Renal cortical epithelial cell (primary cell): ENCODE data around the gene SPECC1. TPM values are rescaled to one million over a fixed set of nuclear protein-coding genes. Genes with fewer than 3 reads are reported as not detected.
A peak's percentile ranks its signal among the peaks of the same experiment; 100 is the strongest.

Experiments
- DNase-seq: peaks from one replicate; pipeline ENCODE4 v3.0.0-alpha.2; 2011; ENCODE audit warnings: low read depth
- total RNA-seq: library from RNA; depleted of rRNA; stranded (reverse); fragments of >200 nt; gene quantifications from 2 replicates; pipeline ENCODE4 v1.2.3, GENCODE V29; 2014

Gene SPECC1
- total RNA-seq, 1 donor from 2014 or later, result 144 TPM

DNA sequence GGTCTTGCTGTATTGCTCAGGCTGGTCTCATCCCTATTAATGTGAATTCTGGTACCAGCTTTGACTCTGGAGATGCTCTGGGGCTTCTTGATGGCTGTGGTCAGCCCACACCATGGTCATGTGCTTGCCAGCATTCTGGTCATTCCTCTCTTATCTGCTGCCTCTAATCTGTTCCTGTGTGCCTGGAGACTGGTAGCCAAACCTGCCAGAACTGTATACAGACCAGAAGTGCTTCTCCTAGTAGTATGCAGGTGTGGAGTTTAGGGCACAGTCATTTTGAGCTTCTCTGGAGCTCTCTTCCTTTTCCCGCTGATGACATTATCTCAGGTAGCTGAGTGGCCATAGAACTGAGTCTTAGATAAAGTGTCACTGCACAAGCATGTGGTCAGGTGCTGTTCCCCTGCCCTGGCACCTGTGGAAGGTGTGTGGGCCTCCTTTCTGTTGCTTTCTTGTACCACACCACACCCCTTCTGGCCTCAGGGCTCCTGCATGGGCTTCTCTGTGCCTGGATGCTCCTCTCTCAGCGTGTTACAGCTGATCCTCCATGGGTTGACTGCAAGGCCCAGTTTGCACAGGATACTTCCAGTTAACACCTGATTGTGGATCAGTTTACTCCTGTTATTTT is 162.7 kb downstream of the SPECC1 start:
- peak; percentile 21 for DNase-seq

- DNase-seq, result peak; percentile 21
Measured at GRCh38 chr17:20172376-20172775, 163.2 kb downstream of the SPECC1 start.

GRCh38 chr17:20173091-20173490 is 163.9 kb downstream of the SPECC1 start:
- peak; percentile 77 for DNase-seq

DNA sequence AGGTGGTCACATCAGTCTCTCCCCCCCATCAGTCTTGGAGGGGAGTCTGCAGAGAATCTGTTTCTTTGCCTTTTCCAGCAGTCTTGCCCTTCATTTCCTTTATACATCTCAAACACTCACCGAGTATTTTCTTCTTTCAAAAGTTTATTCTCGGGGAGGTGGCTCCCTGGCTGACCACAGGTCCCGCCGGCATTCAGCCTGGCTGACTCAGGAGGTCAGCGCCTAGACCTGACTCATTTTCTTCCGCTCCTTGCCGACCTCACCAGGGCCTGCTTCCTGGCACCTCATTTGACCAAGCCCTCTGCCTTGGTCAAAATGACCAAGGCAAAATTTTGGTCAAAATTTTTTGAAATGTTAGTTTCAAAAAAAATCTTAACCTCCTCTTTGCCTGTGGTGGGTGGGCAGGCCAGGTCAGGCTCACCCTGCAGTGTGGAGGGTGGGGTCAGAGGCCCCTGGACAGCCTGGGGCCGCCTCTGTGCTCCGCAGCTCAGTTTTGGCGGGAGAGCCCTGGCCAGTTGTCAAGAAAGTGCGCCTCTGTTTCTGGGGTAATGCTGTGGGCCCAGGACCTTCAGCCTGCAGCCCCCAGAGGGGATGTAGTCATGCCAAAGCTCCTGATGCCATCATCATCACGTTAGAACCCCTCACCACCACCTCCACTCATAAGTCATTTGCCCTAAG is 165.6 kb downstream of the SPECC1 start:
- DNase-seq, result peak; percentile 81

DNA sequence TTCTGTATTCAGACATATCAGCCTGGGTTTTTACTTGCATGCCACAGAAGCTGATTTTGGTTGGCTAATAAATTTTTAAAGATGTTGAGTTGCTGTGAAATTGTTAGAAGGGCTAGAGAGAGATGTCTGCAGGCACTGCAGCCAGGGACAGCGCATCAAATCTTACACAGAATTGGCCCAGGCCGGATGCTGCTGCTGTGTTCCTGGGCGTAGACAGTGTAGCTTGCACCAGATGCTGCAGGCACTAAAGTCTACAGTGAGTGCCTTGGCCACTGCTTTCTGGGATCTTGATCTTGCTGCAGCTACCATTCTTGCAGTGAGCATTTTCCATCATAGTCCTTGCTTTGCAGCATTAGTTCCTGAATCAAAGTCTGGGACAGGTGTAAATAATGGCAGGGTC is 169.9 kb downstream of the SPECC1 start:
- no peak for DNase-seq

GRCh38 chr17:20180661-20181060 is 171.5 kb downstream of the SPECC1 start:
- DNase-seq, result no peak

- peak; percentile 75 for DNase-seq
Measured at GRCh38 chr17:20184181-20184580, 175.0 kb downstream of the SPECC1 start.

- no peak for DNase-seq
Measured at GRCh38 chr17:20184977-20185619, 175.9 kb downstream of the SPECC1 start.

GRCh38 chr17:20187049-20187448 is 177.9 kb downstream of the SPECC1 start:
- DNase-seq, result no peak

DNA sequence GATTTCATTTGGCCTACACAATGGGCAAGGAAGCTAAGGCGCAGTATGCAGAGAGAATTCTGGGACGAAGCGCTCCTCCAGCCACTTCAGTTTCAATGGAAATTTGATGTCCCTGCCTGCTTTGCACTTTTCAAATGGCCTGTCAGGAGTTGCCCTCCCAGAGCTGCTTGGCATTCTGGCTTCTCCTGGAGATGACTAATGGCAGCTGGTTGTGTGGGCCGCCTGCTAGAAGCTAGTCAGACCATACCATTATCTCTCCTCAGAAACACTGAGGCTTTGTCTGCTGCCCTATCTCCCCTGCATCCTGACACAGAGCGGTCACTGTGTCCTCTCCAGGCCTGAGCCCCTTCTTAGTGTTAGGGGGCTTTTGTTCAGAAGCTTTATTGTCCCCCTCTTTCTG is 180.1 kb downstream of the SPECC1 start:
- peak; percentile 51 for DNase-seq

DNA sequence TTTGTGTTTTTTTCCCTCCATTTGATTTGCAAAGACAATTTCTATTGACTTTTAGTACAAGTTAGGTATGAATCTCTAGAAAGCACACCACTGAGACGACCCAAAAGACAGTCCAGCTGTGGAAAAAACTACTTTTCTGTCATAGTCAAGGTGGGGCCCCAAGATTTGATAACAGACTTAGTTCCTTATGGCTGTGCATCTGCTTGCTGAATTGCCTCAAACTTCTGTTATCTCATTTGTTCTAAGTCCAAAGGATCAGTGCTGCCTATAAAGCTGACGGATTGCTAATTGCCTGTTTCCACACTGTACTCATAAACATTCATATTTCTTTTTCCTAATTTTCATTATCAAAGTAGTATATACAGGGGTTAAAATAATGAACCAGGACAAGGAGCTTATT is 180.8 kb downstream of the SPECC1 start:
- DNase-seq, result no peak

GRCh38 chr17:20190605-20191004 is 181.4 kb downstream of the SPECC1 start:
- DNase-seq, result no peak

- no peak for DNase-seq
Measured at GRCh38 chr17:20191056-20191455, 181.9 kb downstream of the SPECC1 start.

DNA sequence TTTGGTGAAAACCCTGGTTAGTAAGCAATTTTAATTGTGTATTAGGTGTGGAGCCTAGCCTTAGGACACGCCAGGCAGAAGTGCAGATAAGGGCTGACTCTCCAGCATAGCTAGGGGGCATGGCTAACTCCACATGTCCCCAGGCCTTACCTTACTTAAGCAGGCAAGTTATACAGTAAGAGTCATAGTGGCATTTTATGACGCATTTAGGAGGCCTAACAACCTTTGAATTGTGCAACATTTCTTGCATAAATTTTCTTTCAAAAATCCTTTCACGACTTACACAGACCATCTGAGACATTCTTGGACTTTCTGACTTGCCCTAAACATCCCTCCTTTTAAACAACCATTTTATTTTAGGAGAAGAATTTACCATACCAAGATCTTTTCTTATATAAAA is 187.1 kb downstream of the SPECC1 start:
- peak; percentile 57 for DNase-seq

DNA sequence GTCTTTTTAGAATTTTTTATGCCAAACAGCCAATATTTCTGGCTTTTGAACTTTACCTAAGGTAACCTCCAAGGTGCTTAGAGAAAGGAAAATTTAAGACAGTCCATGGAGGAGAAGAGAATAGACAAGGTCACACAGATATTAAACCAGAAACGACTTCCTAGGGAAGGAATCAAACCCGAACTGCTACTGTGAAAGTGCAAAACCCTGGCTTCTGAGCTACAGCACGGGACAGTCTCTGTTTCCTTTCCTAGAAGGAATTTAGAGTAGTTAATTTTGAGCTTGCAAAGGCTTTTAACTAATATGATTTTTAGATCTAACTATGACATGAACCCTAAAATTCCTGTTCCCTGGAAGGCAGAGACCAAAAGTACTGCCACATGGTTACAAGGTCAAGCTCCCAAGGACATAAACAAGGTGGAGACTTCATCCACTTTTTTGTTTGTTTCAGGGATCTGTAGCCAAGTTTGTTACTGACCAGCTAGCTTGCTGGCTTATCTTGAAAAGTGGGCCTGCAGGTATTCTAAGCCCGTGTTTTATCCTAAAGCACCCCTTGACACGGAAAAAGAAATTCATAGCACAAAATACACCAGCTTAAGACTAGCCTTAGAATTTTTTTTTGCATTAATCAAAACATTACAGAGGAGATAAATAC is 188.2 kb downstream of the SPECC1 start:
- no peak for DNase-seq

- DNase-seq, result peak; percentile 33
Measured at GRCh38 chr17:20200016-20200795, 191.0 kb downstream of the SPECC1 start.

DNA sequence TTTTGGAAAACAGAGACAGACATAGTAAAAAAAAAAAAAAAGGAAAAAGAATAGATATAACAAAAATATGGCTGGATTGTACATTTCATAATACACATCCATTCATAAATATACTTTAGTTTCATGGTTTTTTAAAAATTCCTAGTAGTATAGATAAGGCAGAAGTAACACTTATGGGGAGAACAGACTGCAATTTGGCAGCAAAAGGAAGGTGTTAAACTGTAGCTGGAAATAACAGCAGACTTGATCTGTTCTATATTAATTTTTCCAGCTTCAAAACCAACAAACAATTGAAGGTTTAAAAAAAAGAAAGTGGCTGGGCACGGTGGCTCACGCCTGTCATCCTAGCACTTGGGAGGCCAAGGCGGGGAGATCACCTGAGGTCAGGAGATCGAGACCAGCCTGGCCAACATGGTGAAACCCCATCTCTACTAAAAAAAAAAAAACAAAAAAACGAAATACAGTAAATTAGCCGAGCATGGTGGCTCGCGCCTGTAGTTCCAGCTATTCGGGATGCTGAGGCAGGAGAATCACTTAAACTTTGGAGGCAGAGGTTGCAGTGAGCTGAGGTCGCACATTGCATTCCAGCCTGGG is 191.8 kb downstream of the SPECC1 start:
- no peak for DNase-seq

DNA sequence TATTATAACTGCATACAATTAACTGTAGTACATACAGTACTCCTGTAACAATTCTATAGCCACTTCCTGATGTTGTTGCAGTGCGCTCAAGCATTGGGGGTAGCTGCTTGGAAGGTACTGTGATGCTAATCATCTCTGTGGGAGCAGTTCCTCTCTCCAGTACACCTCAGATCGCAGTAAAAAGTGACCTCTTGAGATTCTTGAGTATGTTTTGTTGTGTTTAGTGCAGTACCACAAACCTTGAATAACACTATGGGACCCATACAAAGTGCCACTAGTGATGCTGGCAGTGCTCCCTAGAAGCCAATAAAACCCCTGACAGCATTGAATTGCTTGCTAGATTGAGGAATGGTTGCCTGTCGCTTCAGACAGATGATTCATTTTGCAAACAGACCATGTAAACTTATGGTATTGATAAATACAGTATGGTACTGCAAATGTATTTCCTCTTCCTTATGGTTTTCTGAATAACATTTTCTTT is 193.0 kb downstream of the SPECC1 start:
- peak; percentile 36 for DNase-seq

DNA sequence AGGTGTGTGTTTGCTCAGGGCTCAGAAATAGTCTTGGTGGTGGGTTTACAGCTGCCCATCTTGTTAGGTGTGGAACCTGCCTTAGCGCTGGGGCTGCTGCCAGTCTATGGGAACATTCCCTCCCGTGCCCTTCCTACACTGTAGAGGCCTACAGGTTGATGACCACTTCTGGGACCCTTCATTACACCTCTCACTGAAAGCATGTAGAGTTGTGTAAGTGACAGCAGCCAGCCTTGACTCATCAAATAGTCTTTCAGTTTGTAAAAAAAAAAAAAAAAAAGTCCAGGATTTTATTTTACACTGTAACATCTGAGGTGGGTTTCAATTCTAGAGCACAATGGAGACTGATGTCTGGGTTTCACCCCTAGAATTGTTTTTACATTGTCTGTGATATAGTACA is 193.9 kb downstream of the SPECC1 start:
- DNase-seq, result peak; percentile 58

DNA sequence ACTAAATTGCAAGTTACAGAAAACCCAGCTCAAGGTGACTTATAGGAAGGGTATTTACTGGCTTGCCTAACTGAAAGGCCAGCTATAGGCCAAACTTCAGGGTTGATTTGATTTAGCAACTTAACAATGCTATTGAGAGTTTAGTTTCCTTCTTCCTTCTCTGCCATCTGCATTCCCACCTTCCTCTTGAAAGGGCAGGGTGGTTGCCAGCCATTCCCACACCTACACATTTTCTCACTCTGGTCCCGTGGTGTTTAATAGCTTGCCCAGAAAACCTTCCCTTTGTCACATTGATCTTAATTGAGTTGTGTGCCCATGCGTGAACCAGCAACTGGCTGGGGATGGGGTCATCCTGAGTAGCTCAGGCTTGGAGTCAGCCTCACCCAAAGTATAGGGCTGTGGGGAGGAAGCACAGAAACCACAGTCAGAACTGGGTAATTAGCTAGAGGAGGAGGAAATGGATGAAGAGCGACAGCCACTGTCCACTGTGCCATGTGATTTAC is 194.7 kb downstream of the SPECC1 start:
- DNase-seq, result peak; percentile 96

DNA sequence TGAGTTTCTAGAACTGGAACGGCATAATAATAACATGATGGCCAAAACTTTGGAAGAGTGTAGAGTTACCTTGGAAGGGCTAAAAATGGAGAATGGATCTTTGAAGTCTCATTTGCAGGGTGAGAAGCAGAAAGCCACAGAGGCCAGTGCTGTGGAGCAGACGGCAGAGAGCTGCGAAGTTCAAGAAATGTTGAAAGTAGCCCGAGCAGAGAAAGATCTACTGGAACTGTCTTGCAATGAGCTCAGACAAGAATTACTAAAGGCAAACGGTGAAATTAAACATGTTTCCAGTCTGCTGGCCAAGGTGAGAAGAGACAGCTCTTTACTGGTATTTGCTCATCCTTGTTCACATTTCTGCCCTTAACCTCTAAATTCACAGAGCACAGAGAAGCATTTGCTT is 196.4 kb downstream of the SPECC1 start:
- no peak for DNase-seq
